ENCODE data around the gene ADGRG1.

Gene ADGRG1

GRCh38 chr16:57612494-57612893 lies 15.9 kb upstream of the ADGRG1 start:
- ChIA-PET CTCF (interaction anchor here (1.7 kb wide), 1 partner anchor 12 kb away, joined by 5 read pairs; no protein-coding TSS in a partner anchor), POLR2A (no interaction called here)
- TF ChIP-seq ZNF521 (tag by site-specific recombination; IDR thresholded peaks at IDR 0.05) (no peak), ZNF146 (tag by site-specific recombination; IDR thresholded peaks at IDR 0.05) (no peak), ZNF561 (tag by site-specific recombination; IDR thresholded peaks at IDR 0.05; ENCODE audit: borderline replicate concordance) (no peak), ZNF114 (tag by site-specific recombination; IDR thresholded peaks at IDR 0.05) (no peak), BCL11A (tag by site-specific recombination; IDR thresholded peaks at IDR 0.05; ENCODE audit: low read depth) (no peak), ZNF830 (tag by site-specific recombination; IDR thresholded peaks at IDR 0.05; ENCODE audit: low read depth) (no peak), ZNF366 (tag by site-specific recombination; conservative IDR thresholded peaks at IDR 0.05) (no peak), ZBTB21 (tag by site-specific recombination; IDR thresholded peaks at IDR 0.05) (no peak), ZBTB11 (tag by site-specific recombination; conservative IDR thresholded peaks at IDR 0.05; ENCODE audit: low read depth) (no peak), ZBTB44 (tag by site-specific recombination; IDR thresholded peaks at IDR 0.05) (no peak), ZNF26 (tag by site-specific recombination; IDR thresholded peaks at IDR 0.05) (no peak), ZNF16 (tag by site-specific recombination; IDR thresholded peaks at IDR 0.05; ENCODE audit: low read depth) (no peak), ZNF155 (tag by site-specific recombination; IDR thresholded peaks at IDR 0.05) (no peak), ZNF707 (tag by site-specific recombination; IDR thresholded peaks at IDR 0.05) (no peak), KLF7 (tag by site-specific recombination; IDR thresholded peaks at IDR 0.05; ENCODE audit: borderline replicate concordance) (no peak), ZBTB49 (tag by site-specific recombination; IDR thresholded peaks at IDR 0.05; ENCODE audit: low read depth) (no peak), ZBTB1 (tag by site-specific recombination; IDR thresholded peaks at IDR 0.05) (no peak), ZNF138 (tag by site-specific recombination; IDR thresholded peaks at IDR 0.05; ENCODE audit: borderline replicate concordance) (no peak), ZNF518A (tag by site-specific recombination; conservative IDR thresholded peaks at IDR 0.05; ENCODE audit: low read depth) (no peak)
- H3K27ac ChIP-seq (ENCODE audit: extremely low read depth, low read depth, low read length), result no peak overlapping the region
- H3K4me1 ChIP-seq (ENCODE audit: control insufficient read depth, insufficient read depth, low read length), result no peaks in the 10 kb centered on the region
- no peak overlapping the region for H3K4me3 ChIP-seq (ENCODE audit: low read depth, low read length)
- H3K36me3 ChIP-seq (ENCODE audit: control insufficient read depth in 2 of 2, insufficient read depth in 1 of 2, low read length in 2 of 2), result no peaks in the 10 kb centered on the region
- H3K9me3 ChIP-seq (ENCODE audit: control insufficient read depth, insufficient read depth, low read depth, low read length), result no peaks in the 10 kb centered on the region
